WI38 (cell line): ENCODE measurements around the gene ADAMTS4.

Experiments
- H3K4me3 ChIP-seq: 2 replicates; pipeline ENCODE4 v1.5.1; 2011; ENCODE audit warnings: low read depth, mild to moderate bottlenecking, control low read depth, low read length
- TF ChIP-seq, protein P1 (sequence below): IDR thresholded peaks from 2 replicates; pipeline ENCODE4 v1.5.1; 2012; ENCODE audit warnings: low read depth, mild to moderate bottlenecking, control low read depth, low read length

Gene ADAMTS4

DNA sequence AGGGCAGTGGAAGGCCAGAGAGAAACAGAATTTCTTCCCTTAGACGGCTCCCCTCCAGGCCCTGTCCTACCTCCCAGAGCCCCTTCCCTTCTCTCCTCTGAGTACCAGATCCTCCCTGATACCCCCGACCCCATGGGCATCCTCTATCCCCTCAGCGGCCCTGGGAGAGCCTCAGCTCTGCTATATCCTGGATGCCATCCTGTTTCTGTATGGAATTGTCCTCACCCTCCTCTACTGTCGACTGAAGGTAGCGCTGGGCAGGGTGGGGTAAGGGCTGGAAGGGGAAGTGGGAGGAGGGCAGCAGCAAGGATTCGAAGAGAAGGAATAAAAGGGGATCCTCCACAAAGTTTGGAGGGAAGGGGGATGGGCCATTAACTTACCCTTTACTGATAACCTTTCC, 19.0 kb upstream of the ADAMTS4 start:
- TF ChIP-seq, protein P1, sequence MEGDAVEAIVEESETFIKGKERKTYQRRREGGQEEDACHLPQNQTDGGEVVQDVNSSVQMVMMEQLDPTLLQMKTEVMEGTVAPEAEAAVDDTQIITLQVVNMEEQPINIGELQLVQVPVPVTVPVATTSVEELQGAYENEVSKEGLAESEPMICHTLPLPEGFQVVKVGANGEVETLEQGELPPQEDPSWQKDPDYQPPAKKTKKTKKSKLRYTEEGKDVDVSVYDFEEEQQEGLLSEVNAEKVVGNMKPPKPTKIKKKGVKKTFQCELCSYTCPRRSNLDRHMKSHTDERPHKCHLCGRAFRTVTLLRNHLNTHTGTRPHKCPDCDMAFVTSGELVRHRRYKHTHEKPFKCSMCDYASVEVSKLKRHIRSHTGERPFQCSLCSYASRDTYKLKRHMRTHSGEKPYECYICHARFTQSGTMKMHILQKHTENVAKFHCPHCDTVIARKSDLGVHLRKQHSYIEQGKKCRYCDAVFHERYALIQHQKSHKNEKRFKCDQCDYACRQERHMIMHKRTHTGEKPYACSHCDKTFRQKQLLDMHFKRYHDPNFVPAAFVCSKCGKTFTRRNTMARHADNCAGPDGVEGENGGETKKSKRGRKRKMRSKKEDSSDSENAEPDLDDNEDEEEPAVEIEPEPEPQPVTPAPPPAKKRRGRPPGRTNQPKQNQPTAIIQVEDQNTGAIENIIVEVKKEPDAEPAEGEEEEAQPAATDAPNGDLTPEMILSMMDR, result no peak
- no peak overlapping the region for H3K4me3 ChIP-seq

DNA sequence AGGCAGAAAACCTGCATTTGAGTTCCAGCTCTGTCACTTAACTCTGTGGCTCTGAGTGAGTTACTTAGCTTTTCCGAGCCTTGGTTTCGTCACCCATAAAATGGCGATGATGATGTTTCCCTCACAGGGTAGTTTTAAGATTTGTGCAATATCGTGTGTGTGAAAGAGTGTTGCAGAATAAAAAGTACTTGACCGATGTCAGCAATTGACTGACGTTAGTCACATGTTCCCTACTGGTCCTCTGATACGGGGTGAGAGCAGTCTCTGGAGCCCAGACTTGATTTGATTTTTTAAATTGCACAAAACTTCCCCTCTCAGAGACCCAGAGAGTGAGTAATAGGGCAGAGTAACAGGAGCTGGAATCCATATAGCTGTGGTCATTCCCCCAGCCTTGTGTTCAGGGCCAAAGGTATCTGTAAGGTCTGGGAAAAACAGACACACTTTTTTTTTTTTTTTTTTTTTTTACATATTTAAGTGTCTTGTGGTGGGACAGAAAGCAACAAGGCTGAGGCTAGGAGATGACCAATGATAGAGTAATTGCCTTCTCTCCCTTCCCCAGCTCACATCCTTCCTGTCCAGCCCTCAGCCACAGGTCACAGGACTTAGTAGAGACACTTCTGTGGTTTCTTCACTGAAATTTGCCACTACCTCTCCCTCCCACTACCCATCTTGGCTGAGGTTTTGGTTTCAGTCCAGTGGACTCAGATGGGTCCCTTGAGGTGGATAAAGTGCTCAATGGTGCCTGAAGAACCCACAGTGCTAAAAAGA, 18.3 kb upstream of the ADAMTS4 start:
- H3K4me3 ChIP-seq, result no peak overlapping the region
- TF ChIP-seq, protein P1, result no peak

DNA sequence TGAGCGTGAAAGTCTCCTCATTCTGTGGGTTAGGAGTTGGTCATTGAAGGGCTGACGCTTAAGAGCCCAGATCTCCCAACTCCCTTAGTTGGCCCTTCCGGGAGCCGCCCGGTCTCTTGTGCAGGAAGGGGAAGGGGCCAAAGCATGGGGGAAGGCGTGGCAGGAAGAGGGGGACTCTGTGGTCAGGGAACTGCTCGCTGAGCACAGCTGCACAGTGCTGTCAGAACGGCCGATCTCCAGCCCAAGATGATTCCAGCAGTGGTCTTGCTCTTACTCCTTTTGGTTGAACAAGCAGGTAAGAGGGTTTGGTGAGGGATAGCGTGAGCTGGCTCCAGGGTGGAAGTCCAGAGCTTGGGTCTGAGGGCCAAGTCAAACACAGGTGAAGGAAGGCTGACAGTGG, 16.2 kb upstream of the ADAMTS4 start, which contains the start of gene FCER1G:
Gene FCER1G (plus strand): TSS at position 220 of the 400 bp plus-strand sequence. CDS start 27 bp downstream, at position 247.
- TF ChIP-seq, protein P1, result no peak
- no peak within 1 kb of the TSS for H3K4me3 ChIP-seq

DNA sequence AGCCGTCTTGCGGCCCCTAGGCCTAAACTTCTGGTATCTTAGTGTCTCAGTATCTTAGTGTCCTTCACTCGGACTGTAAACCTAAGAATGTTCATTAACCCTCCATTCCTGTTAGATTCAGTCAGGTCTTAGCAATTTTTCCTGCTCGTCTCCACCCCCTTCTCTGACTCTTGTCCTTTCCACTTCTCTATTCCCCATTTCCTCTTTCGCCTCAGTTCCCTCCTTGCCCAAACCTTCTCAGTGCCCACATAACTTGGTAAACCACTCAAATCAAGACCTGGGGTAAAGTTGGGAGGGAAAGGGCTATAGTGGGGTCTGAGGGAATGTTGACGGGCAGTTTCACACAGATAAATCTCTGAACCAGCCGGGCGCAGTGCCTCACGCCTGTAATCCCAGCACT, 15.5 kb upstream of the ADAMTS4 start:
- TF ChIP-seq, protein P1, result no peak
- H3K4me3 ChIP-seq, result no peak overlapping the region

DNA sequence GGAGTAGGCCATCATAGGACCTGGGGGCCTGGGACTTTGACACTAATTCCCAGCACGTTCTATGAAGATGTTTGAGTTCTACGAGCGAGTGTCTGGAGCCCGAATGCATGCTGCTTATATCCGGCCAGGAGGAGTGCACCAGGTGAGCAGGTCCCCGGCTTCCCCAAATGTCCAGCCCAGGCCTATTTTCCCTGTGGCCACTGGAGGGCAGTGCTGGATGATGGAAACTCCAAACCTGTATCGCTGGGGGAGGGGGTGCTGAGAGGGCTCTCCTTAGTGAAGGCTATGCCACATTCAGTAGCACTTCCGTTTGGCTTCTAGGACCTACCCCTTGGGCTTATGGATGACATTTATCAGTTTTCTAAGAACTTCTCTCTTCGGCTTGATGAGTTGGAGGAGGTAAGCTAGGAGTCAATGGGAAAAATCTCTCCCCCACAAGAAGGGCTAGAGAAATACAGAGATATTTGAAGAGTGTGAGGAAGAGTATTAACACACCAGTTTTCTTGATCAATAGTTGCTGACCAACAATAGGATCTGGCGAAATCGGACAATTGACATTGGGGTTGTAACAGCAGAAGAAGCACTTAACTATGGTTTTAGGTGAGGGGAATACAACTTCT, 11.0 kb upstream of the ADAMTS4 start:
- TF ChIP-seq, protein P1, result peak; percentile 95
- no peak overlapping the region for H3K4me3 ChIP-seq

DNA sequence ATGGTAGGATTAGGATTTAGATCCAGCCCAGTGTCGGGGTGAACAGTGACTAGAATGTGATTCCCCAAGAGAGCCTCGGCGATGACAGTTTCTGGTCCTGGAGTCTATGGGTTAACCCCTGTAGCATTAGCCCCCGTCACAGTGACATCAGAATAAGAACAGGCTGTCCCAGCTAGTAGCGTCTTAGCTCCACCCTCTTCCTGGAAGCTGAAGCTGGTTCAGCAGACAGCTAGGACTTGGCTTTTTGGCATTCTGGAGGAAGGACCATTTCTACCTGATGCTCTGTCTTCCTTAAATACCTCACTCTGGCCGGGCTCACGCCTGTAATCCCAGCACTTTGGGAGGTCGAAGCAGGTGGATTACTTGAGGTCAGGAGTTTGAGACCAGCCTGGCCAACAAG, 8.3 kb upstream of the ADAMTS4 start:
- TF ChIP-seq, protein P1, result no peak
- no peak overlapping the region for H3K4me3 ChIP-seq

DNA sequence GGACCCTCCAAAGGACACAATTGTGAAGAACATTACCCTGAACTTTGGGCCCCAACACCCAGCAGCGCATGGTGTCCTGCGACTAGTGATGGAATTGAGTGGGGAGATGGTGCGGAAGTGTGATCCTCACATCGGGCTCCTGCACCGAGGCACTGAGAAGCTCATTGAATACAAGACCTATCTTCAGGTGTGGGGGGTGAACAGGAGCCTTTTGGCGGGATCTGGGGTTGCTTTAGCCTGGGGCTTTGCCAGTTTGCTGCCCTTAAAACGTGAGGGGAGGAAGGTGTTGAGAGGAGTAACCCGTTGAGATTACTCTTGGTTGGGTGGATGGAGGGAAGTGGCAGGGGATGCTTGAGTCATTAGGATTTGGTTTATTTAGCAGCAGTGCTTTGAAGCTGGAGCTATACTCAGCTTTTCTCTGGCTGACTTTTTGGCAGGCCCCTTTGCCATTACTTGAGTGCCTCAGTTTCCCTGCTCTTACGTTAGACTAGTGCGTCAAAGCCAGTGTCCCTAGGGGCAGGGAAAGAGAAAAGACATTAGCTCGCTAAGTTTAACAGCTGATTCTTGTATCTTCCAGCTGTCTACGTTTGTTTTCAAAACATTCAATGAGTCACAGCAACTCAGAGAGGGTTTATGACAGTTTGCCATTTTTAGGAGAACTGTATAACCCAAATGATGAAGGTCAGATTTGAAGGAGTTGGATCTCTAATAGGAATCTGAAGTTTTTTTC, 7.7 kb upstream of the ADAMTS4 start:
- no peak overlapping the region for H3K4me3 ChIP-seq
- TF ChIP-seq, protein P1, result no peak
